H1 (cell line): Measurements from ENCODE around the gene MBNL1. TPM values are rescaled to one million over a fixed set of nuclear protein-coding genes. Genes with fewer than 3 reads are reported as not detected.

Experiments used
- CTCF ChIA-PET: fragments of 300-600 bp; sonication (Branson Sonifier 250); formaldehyde crosslinking; loops from one replicate; lab custom pipeline; 2021; ENCODE audit not compliant: partially characterized antibody; lab: Charles Lee
- POLR2A ChIA-PET: fragments of 300-600 bp; sonication (Branson Sonifier 250); formaldehyde crosslinking; loops from one replicate; lab custom pipeline; 2021; ENCODE audit warnings: inconsistent platforms; ENCODE audit not compliant: partially characterized antibody; lab: Charles Lee
- DNase-seq, 2 experiments: peaks; one replicate each; pipeline versions ENCODE4 v3.0.0 to v3.0.0-alpha.2; 2010 to 2022; ENCODE audit warnings: low spot score in 2 of 2, low read depth in 1 of 2, mixed read lengths in 1 of 2
- FAIRE-seq: peaks from 2 replicates; lab custom pipeline; 2011; peaks lifted over from hg19 to GRCh38; lab: Jason Lieb, UNC
- H2AFZ ChIP-seq: 2 replicates; pipeline ENCODE4 v1.8.1; 2012; ENCODE audit warnings: low read length, inconsistent platforms
- H2AK5ac ChIP-seq: 2 replicates; pipeline ENCODE4 v1.6.1; 2013; ENCODE audit warnings: low read depth, low read length
- H2BK120ac ChIP-seq: replicated peaks from 2 replicates; pipeline ENCODE3; 2013; ENCODE audit warnings: low read depth, low read length, inconsistent platforms
- H2BK12ac ChIP-seq: 2 replicates; pipeline ENCODE4 v1.6.1; 2013; ENCODE audit warnings: low read depth, low read length
- H2BK15ac ChIP-seq: 2 replicates; pipeline ENCODE4 v1.6.1; 2013; ENCODE audit warnings: low read length
- H2BK20ac ChIP-seq: 2 replicates; pipeline ENCODE4 v1.6.1; 2013; ENCODE audit warnings: low read length
- H2BK5ac ChIP-seq: 2 replicates; pipeline ENCODE4 v1.6.1; 2013; ENCODE audit warnings: low read depth, low read length
- H3K14ac ChIP-seq: 2 replicates; pipeline ENCODE4 v1.6.1; 2013; ENCODE audit warnings: inconsistent platforms; ENCODE audit not compliant: insufficient read length
- H3K18ac ChIP-seq: 2 replicates; pipeline ENCODE4 v1.6.1; 2013; ENCODE audit warnings: low read length; ENCODE audit errors: extremely low read depth
- H3K23ac ChIP-seq: 2 replicates; pipeline ENCODE4 v1.6.1; 2013; ENCODE audit warnings: inconsistent platforms; ENCODE audit not compliant: insufficient read length
- H3K23me2 ChIP-seq: 2 replicates; pipeline ENCODE4 v1.6.1; 2013; ENCODE audit warnings: low read depth, low read length
- H3K27ac ChIP-seq: 2 replicates; pipeline ENCODE4 v1.6.1; 2011; ENCODE audit warnings: low read depth, low read length, inconsistent platforms
- H3K27me3 ChIP-seq, 4 experiments: replicated peaks in 1 of 4; 1 replicate in 1 of 4; 2 replicates in 3 of 4; pipeline versions ENCODE4 v1.6.1 to v1.8.1; 2011 to 2013; ENCODE audit warnings: low read length in 3 of 4, mild to moderate bottlenecking in 3 of 4, inconsistent platforms in 2 of 4, mixed read lengths in 2 of 4, moderate library complexity in 1 of 4; ENCODE audit not compliant: control insufficient read depth in 3 of 4, insufficient read depth in 3 of 4; ENCODE audit errors: extremely low read depth in 1 of 4
- H3K36me3 ChIP-seq, 4 experiments: 2 replicates each; pipeline versions ENCODE4 v1.6.1 to v1.8.1; 2011 to 2013; ENCODE audit warnings: mild to moderate bottlenecking in 4 of 4, low read length in 3 of 4, moderate library complexity in 2 of 4, control low read depth in 1 of 4, inconsistent platforms in 1 of 4; ENCODE audit not compliant: insufficient read depth in 4 of 4, control insufficient read depth in 2 of 4
- H3K4ac ChIP-seq: replicated peaks from 2 replicates; pipeline ENCODE3; 2013; ENCODE audit warnings: low read length, low read depth, mixed read lengths, inconsistent platforms; ENCODE audit not compliant: insufficient read length
- H3K4me1 ChIP-seq, 4 experiments: replicated peaks in 1 of 4; 1 replicate in 1 of 4; 2 replicates in 3 of 4; pipeline versions ENCODE4 v1.6.1 to v1.8.1; 2011 to 2013; ENCODE audit warnings: low read length in 3 of 4, inconsistent platforms in 2 of 4, mixed read lengths in 1 of 4; ENCODE audit not compliant: insufficient read depth in 4 of 4, control insufficient read depth in 3 of 4
- H3K4me2 ChIP-seq, 2 experiments: 2 replicates each; pipeline versions ENCODE4 v1.6.1 to v1.8.1; 2011 to 2013; ENCODE audit warnings: low read depth in 2 of 2, low read length in 2 of 2, control low read depth in 1 of 2, inconsistent platforms in 1 of 2, mild to moderate bottlenecking in 1 of 2; ENCODE audit not compliant: insufficient read depth in 1 of 2
- H3K4me3 ChIP-seq, 4 experiments: fragments of 200-600, 300-600 bp in 1 of 4; sonication (generic), shearing (Covaris generic), sonication (Bioruptor Twin) in 1 of 4; 2 replicates each; pipeline versions ENCODE4 v1.5.1 to v1.8.1; 2011 to 2016; ENCODE audit warnings: low read length in 4 of 4, low read depth in 3 of 4, control low read depth in 2 of 4, inconsistent platforms in 2 of 4, mild to moderate bottlenecking in 2 of 4, mixed read lengths in 1 of 4, moderate library complexity in 1 of 4; ENCODE audit not compliant: insufficient read depth in 2 of 4; ENCODE audit errors: extremely low read depth in 1 of 4
- H3K56ac ChIP-seq: replicated peaks from 2 replicates; pipeline ENCODE3; 2013; ENCODE audit warnings: low read depth, mild to moderate bottlenecking, mixed read lengths, low read length, inconsistent platforms; ENCODE audit not compliant: insufficient read length
- H3K79me1 ChIP-seq: 2 replicates; pipeline ENCODE4 v1.6.1; 2013; ENCODE audit warnings: low read depth, low read length, control low read depth
- H3K79me2 ChIP-seq, 2 experiments: 2 replicates each; pipeline versions ENCODE4 v1.6.1 to v1.8.1; 2012 to 2013; ENCODE audit warnings: low read length in 2 of 2, mild to moderate bottlenecking in 2 of 2, inconsistent platforms in 1 of 2; ENCODE audit not compliant: insufficient read depth in 2 of 2, control insufficient read depth in 1 of 2
- H3K9ac ChIP-seq, 4 experiments: replicated peaks in 1 of 4; 1 replicate in 1 of 4; 2 replicates in 3 of 4; pipeline versions ENCODE4 v1.6.1 to v1.8.1; 2011 to 2013; ENCODE audit warnings: low read depth in 3 of 4, low read length in 3 of 4, control low read depth in 2 of 4, mild to moderate bottlenecking in 2 of 4, moderate library complexity in 2 of 4, inconsistent platforms in 1 of 4; ENCODE audit errors: extremely low read depth in 1 of 4
- H3K9me3 ChIP-seq, 2 experiments: 2 replicates each; pipeline versions ENCODE4 v1.6.1 to v1.8.1; 2012 to 2013; ENCODE audit warnings: mild to moderate bottlenecking in 2 of 2, moderate library complexity in 2 of 2, control low read depth in 1 of 2, inconsistent platforms in 1 of 2, low read depth in 1 of 2, low read length in 1 of 2, mixed read lengths in 1 of 2; ENCODE audit not compliant: insufficient read depth in 2 of 2
- H4K20me1 ChIP-seq, 2 experiments: replicated peaks in 1 of 2; 2 replicates each; pipeline versions ENCODE3 to v1.8.1; 2011 to 2013; ENCODE audit warnings: inconsistent platforms in 2 of 2, low read length in 2 of 2, mild to moderate bottlenecking in 1 of 2; ENCODE audit not compliant: insufficient read depth in 2 of 2, control insufficient read depth in 1 of 2
- H4K5ac ChIP-seq: 2 replicates; pipeline ENCODE4 v1.6.1; 2013; ENCODE audit warnings: low read length, low read depth, mixed read lengths, inconsistent platforms; ENCODE audit not compliant: insufficient read length
- H4K8ac ChIP-seq: 2 replicates; pipeline ENCODE4 v1.8.0; 2013; ENCODE audit warnings: mild to moderate bottlenecking, moderate library complexity, low read length, inconsistent platforms; ENCODE audit not compliant: insufficient read depth; ENCODE audit errors: extremely low read depth
- H4K91ac ChIP-seq: replicated peaks from 2 replicates; pipeline ENCODE3; 2013; ENCODE audit warnings: low read length, mixed read lengths, inconsistent platforms; ENCODE audit not compliant: insufficient read length
- HDAC6 ChIP-seq: IDR thresholded peaks from one replicate; pipeline ENCODE4 v1.7.1; 2012; ENCODE audit warnings: low read depth, mild to moderate bottlenecking, inconsistent platforms, low read length, moderate library complexity
- MAFK ChIP-seq: IDR thresholded peaks from 2 replicates; pipeline ENCODE4 v1.6.1; 2012; ENCODE audit warnings: low read depth, mild to moderate bottlenecking, improper control_type of control experiment, low read length
- NRF1 ChIP-seq: IDR thresholded peaks from 2 replicates; pipeline ENCODE4 v1.6.1; 2011; ENCODE audit warnings: mild to moderate bottlenecking, low read depth, low read length, improper control_type of control experiment
- POLR2AphosphoS5 ChIP-seq: IDR thresholded peaks from 2 replicates; pipeline ENCODE4 v1.6.1; 2011; ENCODE audit warnings: low read depth, low read length
- TAF1 ChIP-seq: IDR thresholded peaks from 2 replicates; pipeline ENCODE4 v1.6.1; 2011; ENCODE audit warnings: mild to moderate bottlenecking, low read depth, low read length
- TAF7 ChIP-seq: optimal IDR thresholded peaks from 2 replicates; pipeline ENCODE3; 2011; ENCODE audit warnings: low read depth, mild to moderate bottlenecking, inconsistent platforms, low read length, moderate library complexity, borderline replicate concordance
- TCF12 ChIP-seq: IDR thresholded peaks from 2 replicates; pipeline ENCODE4 v1.6.1; 2011; ENCODE audit warnings: low read depth, mild to moderate bottlenecking, low read length
- WGBS, 2 experiments: shearing (Covaris generic) in 1 of 2; methylation state at CpG; one replicate each; pipeline versions ENCODE4 v1.1.6 to v1.1.7; 2013 to 2015; ENCODE audit warnings: low lambda C conversion rate in 2 of 2, mixed read lengths in 2 of 2, inconsistent platforms in 1 of 2, low coverage in 1 of 2, missing lambda C conversion rate in 1 of 2; ENCODE audit not compliant: insufficient replicate concordance in 2 of 2, insufficient coverage in 1 of 2, insufficient read length in 1 of 2; ENCODE audit errors: extremely low coverage in 1 of 2, missing lambda C conversion rate in 1 of 2; 5-methylcytosine and 5-hydroxymethylcytosine counted together
- polyA plus RNA-seq, 7 experiments: library from polyadenylated mRNA; depleted of rRNA in 3 of 7; stranded (reverse) in 5 of 7; unstranded in 2 of 7; fragments of >200 nt in 5 of 7; fragments of 200-250 nt in 2 of 7; gene quantifications; 1 replicate in 5 of 7; 2 replicates in 1 of 7; 4 replicates in 1 of 7; pipeline versions ENCODE4 v1.2.1 to v1.2.3, GENCODE V29; 2011 to 2013; ENCODE audit warnings: missing spikeins in 2 of 7, mixed read lengths in 2 of 7
- total RNA-seq: library from RNA; stranded (reverse); fragmentation: NEBNext Ultra II Directional; extraction: Animal tissue kit (Norgen Biotek cat#: 25700); gene quantifications from 2 replicates; pipeline ENCODE4 v1.2.1, GENCODE V29; 2021

The MBNL1 gene
- total and polyA plus RNA-seq, 2 of the 8 experiments (the other 6 are each of a cell fraction or from before 2014, with no cell fraction given) = 5.0 to 16.4 TPM

DNA sequence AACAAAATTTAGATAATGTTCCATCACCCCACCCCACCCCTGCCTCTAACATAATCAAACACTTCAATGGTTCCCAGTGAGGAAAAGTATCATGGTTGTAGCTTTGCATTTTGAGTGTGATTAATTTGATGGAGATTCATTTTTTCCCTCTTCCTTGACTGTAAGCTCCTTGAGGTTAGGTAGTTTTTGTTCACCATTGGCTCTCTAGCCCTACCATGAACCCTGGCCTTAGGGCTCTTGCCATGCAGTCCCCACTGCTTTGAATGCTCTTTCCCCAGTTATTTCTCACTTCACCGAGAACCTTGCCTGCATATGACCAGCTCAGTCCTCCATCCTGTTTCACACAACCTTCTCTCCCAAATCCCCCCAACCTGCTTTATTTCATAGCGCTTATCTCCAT is 5.0 kb upstream of the MBNL1 start:
- Histone ChIP-seq H4K8ac (peak overlapping the region; percentile 31; the same call in 1 of the 2 replicates), H4K20me1 (no peaks in the 10 kb centered on the region), H3K27ac (no peak overlapping the region)

More for the DNA sequence above, 5.0 kb upstream of the MBNL1 start:
- Histone ChIP-seq H2AFZ (no peak overlapping the region), H3K27me3 (peaks cover 0 to 17% (median 7%) of the 10 kb centered on the region in 4 experiments; a peak in 4 of 7 replicates), H3K9ac (no peak overlapping the region), H3K9me3 (no peaks in the 10 kb centered on the region), H3K79me2 (no peaks in the 10 kb centered on the region), H2AK5ac (no peak overlapping the region), H3K4me1 (peaks cover 0 to 2% (median 0%) of the 10 kb centered on the region in 4 experiments; a peak in 3 of 7 replicates), H4K91ac (no peak overlapping the region), H2BK20ac (no peak overlapping the region), H3K14ac (no peak overlapping the region), H2BK120ac (no peak overlapping the region), H3K79me1 (no peaks in the 10 kb centered on the region), H2BK15ac (no peak overlapping the region), H3K23me2 (no peaks in the 10 kb centered on the region; the same call in 1 of the 2 replicates), H3K4me3 (no peak overlapping the region), H3K36me3 (no peaks in the 10 kb centered on the region), H4K5ac (no peak overlapping the region), H2BK12ac (no peak overlapping the region), H2BK5ac (no peak overlapping the region), H3K18ac (no peak overlapping the region), H3K4ac (no peak overlapping the region), H3K56ac (no peak overlapping the region), H3K4me2 (no peak overlapping the region), H3K23ac (no peak overlapping the region)
- FAIRE-seq (no peak), DNase-seq (no peak)
- TF ChIP-seq HDAC6 (no peak), TAF1 (no peak), TCF12 (no peak), MAFK (no peak), TAF7 (no peak), POLR2AphosphoS5 (no peak), NRF1 (no peak)
- whole genome bisulfite sequencing, 2 experiments = 90 to 100% methylated on average over 1 to 2 of the region's 2 CpGs
- POLR2A ChIA-PET = no interaction called here
- CTCF ChIA-PET = no interaction called here
